WTC11 (cell line): ENCODE results near the gene HSPA4. TPM values are rescaled to one million over a fixed set of nuclear protein-coding genes. Genes with fewer than 3 reads are reported as not detected.

Source experiments
- ATAC-seq: fragments of 200-7000 bp; cut with Tn5 transposase; 2 replicates; pipeline ENCODE4 v1.10.0; 2021; ENCODE audit warnings: mild to moderate bottlenecking, moderate library complexity
- CTCF ChIA-PET: fragments of 300-600 bp; sonication (Branson Sonifier 250); formaldehyde crosslinking; loops from one replicate; lab custom pipeline; 2021; ENCODE audit warnings: antibody characterized with exemption; lab: Charles Lee
- POLR2A ChIA-PET: fragments of 350-600 bp; sonication (Branson Sonifier 250); formaldehyde crosslinking; loops from one replicate; lab custom pipeline; 2021; ENCODE audit warnings: antibody characterized with exemption; lab: Charles Lee
- DNase-seq: peaks from one replicate; pipeline ENCODE4 v3.0.0; 2021; ENCODE audit warnings: low spot score
- H3K27ac Mint-ChIP-seq: 2 replicates; pipeline ENCODE4 v1.8.0; 2021; ENCODE audit warnings: mixed read lengths
- H3K27me3 Mint-ChIP-seq: 2 replicates; pipeline ENCODE4 v1.8.0; 2021; ENCODE audit warnings: low read depth, mild to moderate bottlenecking, moderate library complexity, mixed read lengths
- H3K36me3 Mint-ChIP-seq: 2 replicates; pipeline ENCODE4 v1.8.0; 2021; ENCODE audit warnings: mixed read lengths
- H3K4me1 Mint-ChIP-seq: 2 replicates; pipeline ENCODE4 v1.8.0; 2022; ENCODE audit warnings: mixed read lengths
- H3K4me3 Mint-ChIP-seq: 2 replicates; pipeline ENCODE4 v1.8.0; 2021; ENCODE audit warnings: mild to moderate bottlenecking, moderate library complexity, mixed read lengths
- H3K9me3 Mint-ChIP-seq: 2 replicates; pipeline ENCODE4 v1.8.0; 2021; ENCODE audit warnings: mixed read lengths
- CDX4 ChIP-seq: fragments of 250-450 bp; sonication (Bioruptor Pico); IDR thresholded peaks from 2 replicates; pipeline ENCODE4 v1.9.0; 2021; ENCODE audit warnings: moderate library complexity, mild to moderate bottlenecking, inconsistent platforms, borderline replicate concordance
- CREB1 ChIP-seq: sonication (generic); formaldehyde crosslinking; IDR thresholded peaks from 2 replicates; pipeline ENCODE4 v1.8.0; 2023; ENCODE audit warnings: mild to moderate bottlenecking, missing genetic modification reagents
- CTCF ChIP-seq: fragments of 200-600 bp; IDR thresholded peaks from 2 replicates; pipeline ENCODE4 v1.8.0; 2022; ENCODE audit warnings: antibody characterized with exemption
- E2F5 ChIP-seq: sonication (generic); formaldehyde crosslinking; IDR thresholded peaks from 2 replicates; pipeline ENCODE4 v1.8.1; 2022; ENCODE audit warnings: mild to moderate bottlenecking, moderate library complexity, missing genetic modification reagents
- GRHL2 ChIP-seq: fragments of 250-450 bp; sonication (Bioruptor Pico); IDR thresholded peaks from 2 replicates; pipeline ENCODE4 v1.8.0; 2022; ENCODE audit warnings: mild to moderate bottlenecking, moderate library complexity; ENCODE audit not compliant: insufficient replicate concordance, severe bottlenecking
- HMGXB4 ChIP-seq: sonication (generic); formaldehyde crosslinking; IDR thresholded peaks from 2 replicates; pipeline ENCODE4 v1.8.1; 2023; ENCODE audit warnings: mild to moderate bottlenecking, moderate library complexity, missing genetic modification reagents
- JUN ChIP-seq: sonication (generic); formaldehyde crosslinking; IDR thresholded peaks from 2 replicates; pipeline ENCODE4 v1.8.0; 2023; ENCODE audit warnings: mild to moderate bottlenecking, missing genetic modification reagents
- KAT7 ChIP-seq: sonication (generic); formaldehyde crosslinking; IDR thresholded peaks from 2 replicates; pipeline ENCODE4 v1.8.1; 2023; ENCODE audit warnings: missing genetic modification reagents, mild to moderate bottlenecking, borderline replicate concordance
- STAT6 ChIP-seq: sonication (generic); formaldehyde crosslinking; conservative IDR thresholded peaks from 2 replicates; pipeline ENCODE4 v1.8.1; 2023; ENCODE audit warnings: mild to moderate bottlenecking, low read depth, missing genetic modification reagents, moderate library complexity
- USF2 ChIP-seq: sonication (generic); formaldehyde crosslinking; IDR thresholded peaks from 2 replicates; pipeline ENCODE4 v1.8.1; 2023; ENCODE audit warnings: mild to moderate bottlenecking, missing genetic modification reagents, moderate library complexity
- ZNF138 ChIP-seq: sonication (generic); formaldehyde crosslinking; conservative IDR thresholded peaks from 2 replicates; pipeline ENCODE4 v1.8.1; 2022; ENCODE audit warnings: mild to moderate bottlenecking, moderate library complexity, missing genetic modification reagents
- ZNF317 ChIP-seq: sonication (generic); formaldehyde crosslinking; IDR thresholded peaks from 2 replicates; pipeline ENCODE4 v1.8.1; 2023; ENCODE audit warnings: low read depth, mild to moderate bottlenecking, moderate library complexity, missing genetic modification reagents, borderline replicate concordance
- ZNF425 ChIP-seq: fragments of 250-450 bp; sonication (Bioruptor Pico); conservative IDR thresholded peaks from 2 replicates; pipeline ENCODE4 v1.9.0; 2021; ENCODE audit warnings: mild to moderate bottlenecking
- ZNF532 ChIP-seq: fragments of 250-450 bp; sonication (Bioruptor Pico); IDR thresholded peaks from 2 replicates; pipeline ENCODE4 v1.9.0; 2021; ENCODE audit warnings: mild to moderate bottlenecking, borderline replicate concordance
- total RNA-seq: library from RNA; stranded (reverse); gene quantifications from 3 replicates; pipeline ENCODE4 v1.2.3, GENCODE V29; 2021

Gene HSPA4
- total RNA-seq, 1 experiment from 2014 or later: 363 TPM

- TF ChIP-seq ZNF532 (CRISPR knock-in tag) (no peak), E2F5 (no peak), CREB1 (CRISPR knock-in tag) (no peak)
- TF ChIP-seq, all 79 proteins: peak for 0
Observed at GRCh38 chr5:133116601-133117000, 64.8 kb downstream of the HSPA4 start (continued).

- CTCF ChIA-PET: interaction anchor here (1.0 to 2.5 kb wide), 2 partner anchors 131 to 304 kb away, joined by 3 to 10 read pairs; no protein-coding TSS in a partner anchor
- TF ChIP-seq ZNF425 (no peak), GRHL2 (CRISPR knock-in tag) (no peak), STAT6 (no peak), ZNF317 (CRISPR knock-in tag) (no peak), ZNF138 (CRISPR knock-in tag) (no peak), KAT7 (CRISPR knock-in tag) (no peak)
- TF ChIP-seq, all 79 proteins: peak for 0
- no peak for ATAC-seq
Observed at GRCh38 chr5:133117166-133117911, 65.5 kb downstream of the HSPA4 start.

GRCh38 chr5:133117912-133118445 lies 66.2 kb downstream of the HSPA4 start:
- no peak for DNase-seq
- no peaks in the 10 kb centered on the region for H3K4me1 Mint-ChIP-seq
- H3K4me3 Mint-ChIP-seq: no peak overlapping the region
- POLR2A ChIA-PET: interaction anchor here (0.6 kb wide), 1 partner anchor 88 kb away, joined by 3 read pairs; no protein-coding TSS in a partner anchor
- CTCF ChIA-PET: interaction anchor here (1.0 to 2.5 kb wide), 2 partner anchors 130 to 303 kb away, joined by 3 to 10 read pairs; no protein-coding TSS in a partner anchor
- H3K27me3 Mint-ChIP-seq: no peaks in the 10 kb centered on the region; the same call in 1 of the 2 replicates
- no peak overlapping the region for H3K27ac Mint-ChIP-seq
- no peak for ATAC-seq
- H3K36me3 Mint-ChIP-seq: no peaks in the 10 kb centered on the region
- H3K9me3 Mint-ChIP-seq: no peaks in the 10 kb centered on the region
- TF ChIP-seq HMGXB4 (CRISPR knock-in tag) (no peak), CTCF (no peak), USF2 (CRISPR knock-in tag) (no peak), JUN (CRISPR knock-in tag) (no peak), CDX4 (CRISPR knock-in tag) (no peak)

More at GRCh38 chr5:133117166-133117911, 65.5 kb downstream of the HSPA4 start:
- Mint-ChIP-seq H3K36me3 (no peaks in the 10 kb centered on the region), H3K4me3 (no peak overlapping the region), H3K27me3 (no peaks in the 10 kb centered on the region; the same call in 1 of the 2 replicates), H3K4me1 (no peaks in the 10 kb centered on the region), H3K27ac (no peak overlapping the region), H3K9me3 (no peaks in the 10 kb centered on the region)
- no peak for DNase-seq
- POLR2A ChIA-PET: interaction anchor here (0.6 kb wide), 1 partner anchor 89 kb away, joined by 3 read pairs; no protein-coding TSS in a partner anchor
